Neural crest cell (in vitro differentiated cells): ENCODE results near the gene TNFRSF19. TPM values are rescaled to one million over a fixed set of nuclear protein-coding genes. Genes with fewer than 3 reads are reported as not detected.

Experiments
- DNase-seq: peaks from one replicate; pipeline ENCODE4 v3.0.0; 2021; ENCODE audit warnings: low read depth, mixed read lengths, low spot score
- H3K27ac Mint-ChIP-seq: one replicate; pipeline ENCODE4 v1.8.0; 2021; ENCODE audit warnings: mild to moderate bottlenecking, mixed read lengths; ENCODE audit not compliant: unreplicated experiment
- H3K27me3 Mint-ChIP-seq: 2 replicates; pipeline ENCODE4 v1.8.0; 2021; ENCODE audit warnings: low read depth, mild to moderate bottlenecking, mixed read lengths
- H3K36me3 Mint-ChIP-seq: 2 replicates; pipeline ENCODE4 v1.8.0; 2021; ENCODE audit warnings: low read depth, mild to moderate bottlenecking, mixed read lengths
- H3K4me1 Mint-ChIP-seq: 2 replicates; pipeline ENCODE4 v1.8.0; 2021; ENCODE audit warnings: mixed read lengths
- H3K4me3 Mint-ChIP-seq: one replicate; pipeline ENCODE4 v1.8.0; 2021; ENCODE audit warnings: mild to moderate bottlenecking, mixed read lengths
- H3K9me3 Mint-ChIP-seq: 2 replicates; pipeline ENCODE4 v1.8.0; 2021; ENCODE audit warnings: mixed read lengths
- total RNA-seq: library from RNA; stranded (reverse); gene quantifications from 2 replicates; pipeline ENCODE4 v1.2.1, GENCODE V29; 2021
- TF ChIP-seq, protein P1 (sequence below): fragments of 200-600 bp; sonication (generic); conservative IDR thresholded peaks from 2 replicates; pipeline ENCODE4 v1.5.0; 2021; ENCODE audit warnings: antibody characterized with exemption, mild to moderate bottlenecking

The TNFRSF19 gene
- total RNA-seq, 1 donor from 2014 or later, result 76.1 TPM

DNA sequence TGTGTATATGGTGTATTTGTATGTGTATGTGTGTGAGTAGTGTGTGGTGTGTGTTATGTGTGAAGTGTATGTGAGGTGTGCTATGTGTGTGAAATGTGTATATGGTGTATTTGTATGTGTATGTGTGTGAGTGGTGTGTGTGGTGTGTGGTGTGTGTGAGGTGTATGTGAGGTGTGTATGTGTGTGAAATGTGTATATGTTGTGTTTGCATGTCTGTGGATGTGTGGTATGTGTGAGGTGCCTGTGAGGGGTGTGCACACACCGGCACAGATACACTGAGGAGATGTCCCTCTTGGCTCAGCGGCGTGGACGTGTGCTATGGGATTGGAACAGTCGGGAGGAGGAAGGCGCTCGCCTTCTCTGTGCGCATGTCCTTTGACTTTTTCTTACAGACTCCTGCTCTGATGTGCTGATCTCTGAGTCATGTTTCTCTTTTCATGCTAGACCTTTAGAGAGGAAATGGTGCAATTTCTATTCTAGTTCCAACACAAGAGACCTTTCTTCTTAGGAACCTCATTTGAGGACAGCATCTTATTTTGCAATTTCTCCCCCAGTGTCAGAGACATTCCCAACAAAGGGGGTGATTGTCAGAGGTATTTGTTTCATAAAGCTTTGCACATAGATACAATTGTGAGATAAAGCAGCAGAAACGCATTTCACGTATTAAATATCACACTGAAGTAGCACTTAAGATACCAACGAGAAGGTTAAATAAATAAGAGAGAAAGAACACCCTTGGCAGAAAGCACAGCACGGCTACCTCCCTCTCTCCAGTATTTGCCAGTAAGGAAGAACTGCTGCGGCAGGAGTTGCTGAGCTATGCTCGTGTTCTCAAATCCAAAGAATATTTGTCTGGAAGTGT lies 11.3 kb upstream of the TNFRSF19 start:
- TF ChIP-seq, protein P1, sequence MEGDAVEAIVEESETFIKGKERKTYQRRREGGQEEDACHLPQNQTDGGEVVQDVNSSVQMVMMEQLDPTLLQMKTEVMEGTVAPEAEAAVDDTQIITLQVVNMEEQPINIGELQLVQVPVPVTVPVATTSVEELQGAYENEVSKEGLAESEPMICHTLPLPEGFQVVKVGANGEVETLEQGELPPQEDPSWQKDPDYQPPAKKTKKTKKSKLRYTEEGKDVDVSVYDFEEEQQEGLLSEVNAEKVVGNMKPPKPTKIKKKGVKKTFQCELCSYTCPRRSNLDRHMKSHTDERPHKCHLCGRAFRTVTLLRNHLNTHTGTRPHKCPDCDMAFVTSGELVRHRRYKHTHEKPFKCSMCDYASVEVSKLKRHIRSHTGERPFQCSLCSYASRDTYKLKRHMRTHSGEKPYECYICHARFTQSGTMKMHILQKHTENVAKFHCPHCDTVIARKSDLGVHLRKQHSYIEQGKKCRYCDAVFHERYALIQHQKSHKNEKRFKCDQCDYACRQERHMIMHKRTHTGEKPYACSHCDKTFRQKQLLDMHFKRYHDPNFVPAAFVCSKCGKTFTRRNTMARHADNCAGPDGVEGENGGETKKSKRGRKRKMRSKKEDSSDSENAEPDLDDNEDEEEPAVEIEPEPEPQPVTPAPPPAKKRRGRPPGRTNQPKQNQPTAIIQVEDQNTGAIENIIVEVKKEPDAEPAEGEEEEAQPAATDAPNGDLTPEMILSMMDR, result no peak
- peak; percentile 25 for DNase-seq
- Mint-ChIP-seq H3K36me3 (no peaks in the 10 kb centered on the region), H3K27me3 (no peaks in the 10 kb centered on the region), H3K4me3 (no peak overlapping the region), H3K9me3 (no peaks in the 10 kb centered on the region), H3K27ac (no peak overlapping the region), H3K4me1 (peaks cover 38% of the 10 kb centered on the region)

DNA sequence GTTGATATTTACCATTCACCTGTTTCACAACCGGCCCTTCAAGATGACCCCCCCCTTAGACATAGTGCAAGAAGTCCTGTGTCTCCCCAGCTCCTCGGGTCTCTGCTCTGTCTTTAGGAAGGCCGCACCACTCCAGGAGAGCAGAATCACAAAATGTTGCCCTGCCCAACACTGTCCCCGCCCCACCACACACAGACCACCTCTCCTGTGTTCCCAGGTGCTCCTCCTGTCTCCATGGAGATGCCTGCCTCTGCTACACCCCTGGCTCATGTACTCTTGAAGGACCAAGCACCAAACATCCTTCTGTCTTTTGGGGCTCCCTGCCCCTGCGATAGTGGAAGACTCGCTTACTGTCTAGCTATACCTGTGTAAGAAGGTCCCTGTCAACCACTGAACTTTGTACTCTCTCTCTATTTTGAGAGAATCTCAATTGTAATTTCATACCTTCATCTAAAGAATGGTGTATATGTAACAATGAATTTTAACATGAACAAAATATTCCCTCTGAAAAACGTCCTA lies 9.6 kb upstream of the TNFRSF19 start:
- no peaks in the 10 kb centered on the region for H3K27me3 Mint-ChIP-seq

DNA sequence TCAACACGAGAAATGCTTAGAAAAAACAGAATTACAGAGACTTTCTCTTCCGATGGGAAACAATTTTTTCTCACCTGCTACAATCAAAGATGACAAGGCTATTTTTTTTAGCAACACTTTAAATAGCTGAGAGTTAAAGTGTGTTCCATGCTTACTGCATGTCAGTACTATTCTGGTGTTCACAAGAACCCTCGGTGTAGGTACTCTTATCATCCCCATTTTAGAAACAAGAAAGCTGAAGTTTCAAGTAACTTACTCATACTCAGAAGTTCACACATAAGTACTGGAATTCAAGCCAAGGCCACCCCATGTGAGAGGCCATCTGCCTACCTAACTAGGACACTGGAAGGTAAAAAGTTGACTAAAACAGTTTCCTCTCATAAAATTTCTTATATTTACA lies 9.0 kb upstream of the TNFRSF19 start:
- H3K27ac Mint-ChIP-seq, result peak overlapping the region; percentile 29
- H3K27me3 Mint-ChIP-seq, result no peaks in the 10 kb centered on the region
- peaks cover 39% of the 10 kb centered on the region for H3K4me1 Mint-ChIP-seq
- no peak overlapping the region for H3K4me3 Mint-ChIP-seq
- H3K36me3 Mint-ChIP-seq, result no peaks in the 10 kb centered on the region
- TF ChIP-seq, protein P1, result no peak
- H3K9me3 Mint-ChIP-seq, result no peaks in the 10 kb centered on the region
- DNase-seq, result no peak

More for the DNA sequence above, 9.6 kb upstream of the TNFRSF19 start:
- TF ChIP-seq, protein P1, result no peak
- H3K36me3 Mint-ChIP-seq, result no peaks in the 10 kb centered on the region
- no peaks in the 10 kb centered on the region for H3K9me3 Mint-ChIP-seq
- peaks cover 36% of the 10 kb centered on the region for H3K4me1 Mint-ChIP-seq
- DNase-seq, result no peak
- peak overlapping the region; percentile 77 for H3K27ac Mint-ChIP-seq
- peak overlapping the region; percentile 17 for H3K4me3 Mint-ChIP-seq

DNA sequence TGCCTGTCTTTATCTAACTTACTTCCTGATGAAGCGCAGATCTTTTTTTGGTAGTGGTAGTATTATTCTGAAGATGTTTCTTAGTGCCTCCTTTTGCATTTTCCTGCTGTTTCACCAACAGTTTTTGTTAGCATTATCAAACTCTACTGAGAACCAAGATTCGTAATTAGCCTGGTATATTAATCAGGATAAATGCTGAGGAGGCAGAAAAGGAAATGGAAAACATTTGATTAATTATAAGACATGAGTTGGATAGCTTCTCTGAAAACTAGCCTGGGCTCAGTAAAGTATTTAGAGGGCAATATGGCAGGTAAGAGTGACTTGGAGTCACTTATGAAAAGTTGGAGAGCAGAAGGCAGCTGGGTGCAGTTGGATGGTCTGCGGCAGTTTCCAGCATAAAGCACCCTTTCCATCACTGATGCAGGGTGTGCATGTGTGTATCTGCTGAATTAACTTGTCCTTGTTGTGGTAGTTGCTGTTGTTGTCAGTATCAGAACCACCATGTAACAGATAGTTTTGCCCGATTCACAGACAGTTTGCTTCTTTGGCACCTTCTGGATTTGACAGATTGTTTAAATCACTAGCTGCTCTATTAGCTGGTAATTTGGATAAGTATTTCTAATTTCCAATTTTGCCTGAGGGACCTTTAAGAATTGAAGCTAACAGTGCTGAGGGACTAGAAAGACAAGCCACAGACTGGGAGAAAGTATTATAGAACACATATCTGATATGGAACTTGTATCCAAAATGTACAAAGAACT lies 6.9 kb upstream of the TNFRSF19 start:
- no peaks in the 10 kb centered on the region for H3K9me3 Mint-ChIP-seq
- TF ChIP-seq, protein P1, result no peak
- H3K36me3 Mint-ChIP-seq, result no peaks in the 10 kb centered on the region
- DNase-seq, result no peak
- H3K27me3 Mint-ChIP-seq, result no peaks in the 10 kb centered on the region
- peaks cover 54% of the 10 kb centered on the region for H3K4me1 Mint-ChIP-seq
- H3K27ac Mint-ChIP-seq, result peak overlapping the region; percentile 23
- H3K4me3 Mint-ChIP-seq, result no peak overlapping the region

DNA sequence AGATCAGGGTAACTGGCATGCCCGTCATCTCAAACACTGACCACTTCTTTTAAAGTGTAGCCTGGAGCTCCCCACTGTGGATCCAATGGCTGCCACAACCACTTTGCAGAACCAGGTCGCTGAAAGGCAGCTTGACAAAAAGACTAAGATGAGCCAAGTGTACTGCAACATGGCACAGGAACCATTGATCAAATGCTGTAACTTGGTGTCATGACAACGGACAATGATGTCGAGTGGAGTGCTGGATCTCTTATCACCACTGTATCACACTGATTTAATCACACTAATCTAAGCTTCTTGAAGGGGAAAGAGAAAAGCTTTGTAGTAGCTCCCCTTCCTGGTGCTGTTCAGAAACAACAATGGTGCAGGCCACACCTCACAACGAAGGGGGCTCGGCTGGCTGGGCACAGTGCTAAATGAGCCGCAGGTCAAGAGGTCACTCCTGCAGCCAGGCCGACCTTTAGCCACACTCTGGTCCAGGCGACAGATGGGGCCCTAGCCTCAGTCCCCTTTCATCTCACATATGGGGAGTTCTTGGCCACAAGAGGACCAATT lies 2.2 kb upstream of the TNFRSF19 start:
- Mint-ChIP-seq H3K27me3 (no peaks in the 10 kb centered on the region), H3K4me3 (peak overlapping the region; percentile 48), H3K4me1 (peaks cover 64% of the 10 kb centered on the region), H3K36me3 (no peaks in the 10 kb centered on the region), H3K27ac (peak overlapping the region; percentile 67), H3K9me3 (no peaks in the 10 kb centered on the region)
- peak; percentile 46 for DNase-seq
- TF ChIP-seq, protein P1, result peak; percentile 23
